GM20000 (cell line): ENCODE results near the gene CACNA1B.
"Not testable (repeated sequence)": the region's sequence is repeated elsewhere in the genome, so short reads cannot be mapped to it uniquely, and the experiment has no call there.

ENCODE experiments used
- DNase-seq: peaks from one replicate; pipeline ENCODE4 v3.0.0; 2012; ENCODE audit warnings: low spot score
- CTCF ChIP-seq: IDR thresholded peaks from 2 replicates; pipeline ENCODE4 v1.5.1; 2012; ENCODE audit warnings: mild to moderate bottlenecking, control low read depth; ENCODE audit errors: extremely low read depth, missing control alignments

CACNA1B gene

GRCh38 chr9:138122676-138123075, 245.1 kb downstream of the CACNA1B start:
- no peak for TF ChIP-seq CTCF
- DNase-seq: no peak

- no peak for DNase-seq
- TF ChIP-seq CTCF: no peak
Measured at GRCh38 chr9:138123086-138123485, 245.5 kb downstream of the CACNA1B start.

GRCh38 chr9:138126090-138126857, 248.7 kb downstream of the CACNA1B start:
- not testable (repeated sequence) for DNase-seq
- TF ChIP-seq CTCF: peak; percentile 92

GRCh38 chr9:138126858-138127584, 249.4 kb downstream of the CACNA1B start:
- DNase-seq: not testable (repeated sequence)

GRCh38 chr9:138128027-138128426, 250.4 kb downstream of the CACNA1B start:
- not testable (repeated sequence) for DNase-seq

- DNase-seq: not testable (repeated sequence)
Measured at GRCh38 chr9:138129318-138129717, 251.7 kb downstream of the CACNA1B start.

GRCh38 chr9:138132946-138133705, 255.5 kb downstream of the CACNA1B start:
- DNase-seq: not testable (repeated sequence)

GRCh38 chr9:138134581-138134980, 257.0 kb downstream of the CACNA1B start:
- DNase-seq: not testable (repeated sequence)

- DNase-seq: not testable (repeated sequence)
Measured at GRCh38 chr9:138139096-138139495, 261.5 kb downstream of the CACNA1B start.

GRCh38 chr9:138140980-138141379, 263.4 kb downstream of the CACNA1B start:
- not testable (repeated sequence) for DNase-seq

GRCh38 chr9:138142528-138143244, 265.1 kb downstream of the CACNA1B start:
- DNase-seq: not testable (repeated sequence)

- DNase-seq: not testable (repeated sequence)
Measured at GRCh38 chr9:138143491-138143890, 265.9 kb downstream of the CACNA1B start.

GRCh38 chr9:138147556-138147955, 270.0 kb downstream of the CACNA1B start:
- not testable (repeated sequence) for DNase-seq
